Sigmoid colon (tissue), 7 donors: ENCODE results near the gene SHKBP1. TPM values are rescaled to one million over a fixed set of nuclear protein-coding genes. Genes with fewer than 3 reads are reported as not detected.

ENCODE experiments used
- DNase-seq: peaks from one replicate; pipeline ENCODE4 v3.0.0-alpha.2; 2019
- H3K27ac ChIP-seq, 4 donors: fragments of 200-600 bp; sonication (generic); one replicate each; pipeline ENCODE4 v1.5.1; 2016 to 2019; ENCODE audit warnings: mild to moderate bottlenecking in 1 of 4
- H3K27me3 ChIP-seq, 3 donors: fragments of 200-600 bp; sonication (generic); one replicate each; pipeline ENCODE4 v1.5.1; 2019; ENCODE audit warnings: mild to moderate bottlenecking in 1 of 3
- H3K36me3 ChIP-seq, 4 donors: fragments of 200-600 bp; sonication (generic); one replicate each; pipeline ENCODE4 v1.5.1; 2016 to 2019
- H3K4me1 ChIP-seq, 4 donors: fragments of 200-600 bp; sonication (generic); one replicate each; pipeline ENCODE4 v1.5.1; 2017 to 2019
- H3K4me3 ChIP-seq, 4 donors: fragments of 200-600 bp; sonication (generic); one replicate each; pipeline ENCODE4 v1.5.1; 2017 to 2019; ENCODE audit warnings: mild to moderate bottlenecking in 2 of 4, moderate library complexity in 1 of 4
- H3K9me3 ChIP-seq, 4 donors: fragments of 200-600 bp in 3 of 4; sonication (generic) in 3 of 4; one replicate each; pipeline versions ENCODE4 v1.5.1 to v1.6.1; 2013 to 2019
- EP300 ChIP-seq, 4 donors: sonication (generic); formaldehyde crosslinking; IDR thresholded peaks; one replicate each; pipeline ENCODE4 v1.6.1; 2017; ENCODE audit warnings: antibody characterized with exemption in 4 of 4
- POLR2A ChIP-seq, 2 donors: fragments of 450-650 bp; IDR thresholded peaks; one replicate each; pipeline ENCODE4 v1.6.1; 2016; ENCODE audit warnings: antibody characterized with exemption in 2 of 2, mild to moderate bottlenecking in 2 of 2, moderate library complexity in 2 of 2
- POLR2AphosphoS5 ChIP-seq, 4 donors: sonication (generic); formaldehyde crosslinking; IDR thresholded peaks; one replicate each; pipeline ENCODE4 v1.6.1; 2017; ENCODE audit warnings: antibody characterized with exemption in 4 of 4
- WGBS, 2 donors: extraction: QIAGEN DNeasy Blood & Tissue Kit; methylation state at CpG; one replicate each; pipeline ENCODE4 v1.1.7; 2013; 5-methylcytosine and 5-hydroxymethylcytosine counted together
- intact Hi-C: fragments of 100-400 bp; cut with DNase I; formaldehyde crosslinking; loops from one replicate; pipeline ENCODE4 v1.15.1; 2023
- polyA plus RNA-seq, 3 donors: library from polyadenylated mRNA; stranded (reverse); fragments of 200-250 nt; gene quantifications; one replicate each; pipeline ENCODE4 v1.2.3, GENCODE V29; 2013
- total RNA-seq, 4 donors: library from RNA; depleted of rRNA; stranded (reverse); fragments of >200 nt; gene quantifications; one replicate each; pipeline ENCODE4 v1.1.0, GENCODE V29; 2016
- TF ChIP-seq, protein P1 (sequence below), 4 experiments: fragments of 450-650 bp in 3 of 4; fragments of 200-600 bp in 1 of 4; IDR thresholded peaks; one replicate each; pipeline ENCODE4 v1.5.1; 2016 to 2019; ENCODE audit warnings: antibody characterized with exemption in 4 of 4, mild to moderate bottlenecking in 3 of 4, moderate library complexity in 2 of 4
- donor health status: healthy with polysubstance abuse.
- donor health status: Bipolar disorder and iron deficiency.
- donor health status: healthy.

SHKBP1 gene
- total and polyA plus RNA-seq, 7 donors = 15.9 to 81.0 (median 36.3) TPM

- Histone ChIP-seq H3K27ac (peak overlapping the region; percentile 71 to 85 (median 80)), H3K4me1 (peaks cover 0 to 71% (median 68%) of the 10 kb centered on the region in 4 donors)
- intact Hi-C loops = loop anchor here (1.0 to 10.0 kb wide), 3 partner anchors 50 to 294 kb away; no protein-coding TSS in a partner anchor
These were observed 22.2 kb downstream of the SHKBP1 start for GRCh38 chr19:40598918-40599307.

DNA sequence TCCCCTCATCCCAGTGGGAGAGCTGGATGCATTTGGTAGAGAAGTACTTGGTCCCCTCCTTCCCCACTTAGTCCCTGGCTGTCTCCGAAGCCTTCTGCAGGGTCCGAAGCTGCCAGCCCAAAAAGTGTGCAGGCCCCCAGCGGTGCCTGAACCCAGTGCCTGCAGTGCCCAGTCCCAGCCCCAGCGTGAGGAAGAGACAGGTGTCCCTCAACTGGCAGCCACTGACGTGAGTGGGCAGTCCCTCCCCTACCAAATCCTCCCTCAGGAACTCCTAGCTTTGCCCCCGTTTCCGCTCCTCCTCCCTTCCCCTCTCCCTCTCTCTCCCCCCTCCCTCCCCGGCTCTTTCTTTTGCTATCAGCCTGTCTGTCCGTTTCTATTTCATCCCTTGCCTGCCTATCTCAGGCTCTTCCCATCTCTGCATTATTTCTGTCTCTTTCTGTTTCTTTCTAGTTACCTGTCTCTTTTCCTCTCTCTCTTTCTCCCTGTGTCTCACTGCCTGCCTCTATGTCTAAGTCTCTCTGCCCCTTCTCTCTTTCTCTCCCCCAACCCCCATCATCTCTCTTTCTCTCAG lies 22.7 kb downstream of the SHKBP1 start:
- peaks cover 0 to 76% (median 72%) of the 10 kb centered on the region in 4 donors for H3K4me1 ChIP-seq
- peaks cover 9 to 48% (median 47%) of the 10 kb centered on the region in 3 donors for H3K27me3 ChIP-seq
- peak overlapping the region in 1 of 4 donors; percentile 61 for H3K4me3 ChIP-seq
- no peak for DNase-seq
- no peaks in the 10 kb centered on the region for H3K36me3 ChIP-seq
- WGBS, 2 donors = 4 to 8% methylated on average over 9 of the region's 9 CpGs
- intact Hi-C loops = loop anchor here (1.0 to 10.0 kb wide), 3 partner anchors 51 to 295 kb away; no protein-coding TSS in a partner anchor
- H3K9me3 ChIP-seq = no peaks in the 10 kb centered on the region
- TF ChIP-seq, protein P1, sequence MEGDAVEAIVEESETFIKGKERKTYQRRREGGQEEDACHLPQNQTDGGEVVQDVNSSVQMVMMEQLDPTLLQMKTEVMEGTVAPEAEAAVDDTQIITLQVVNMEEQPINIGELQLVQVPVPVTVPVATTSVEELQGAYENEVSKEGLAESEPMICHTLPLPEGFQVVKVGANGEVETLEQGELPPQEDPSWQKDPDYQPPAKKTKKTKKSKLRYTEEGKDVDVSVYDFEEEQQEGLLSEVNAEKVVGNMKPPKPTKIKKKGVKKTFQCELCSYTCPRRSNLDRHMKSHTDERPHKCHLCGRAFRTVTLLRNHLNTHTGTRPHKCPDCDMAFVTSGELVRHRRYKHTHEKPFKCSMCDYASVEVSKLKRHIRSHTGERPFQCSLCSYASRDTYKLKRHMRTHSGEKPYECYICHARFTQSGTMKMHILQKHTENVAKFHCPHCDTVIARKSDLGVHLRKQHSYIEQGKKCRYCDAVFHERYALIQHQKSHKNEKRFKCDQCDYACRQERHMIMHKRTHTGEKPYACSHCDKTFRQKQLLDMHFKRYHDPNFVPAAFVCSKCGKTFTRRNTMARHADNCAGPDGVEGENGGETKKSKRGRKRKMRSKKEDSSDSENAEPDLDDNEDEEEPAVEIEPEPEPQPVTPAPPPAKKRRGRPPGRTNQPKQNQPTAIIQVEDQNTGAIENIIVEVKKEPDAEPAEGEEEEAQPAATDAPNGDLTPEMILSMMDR (IDR thresholded peaks at IDR 0.05) = no peak
- H3K27ac ChIP-seq = peak overlapping the region; percentile 71 to 85 (median 80)

More at GRCh38 chr19:40598918-40599307, 22.2 kb downstream of the SHKBP1 start:
- H3K4me3 ChIP-seq = no peak overlapping the region
- WGBS, 2 donors = 9 to 10% methylated on average over 15 of the region's 15 CpGs
- peaks cover 9 to 48% (median 47%) of the 10 kb centered on the region in 3 donors for H3K27me3 ChIP-seq
- no peaks in the 10 kb centered on the region for H3K9me3 ChIP-seq
- no peak for DNase-seq
- TF ChIP-seq, protein P1 (IDR thresholded peaks at IDR 0.05) = peak in 1 of 4 experiments; percentile 5
- no peak for TF ChIP-seq POLR2AphosphoS5 (IDR thresholded peaks at IDR 0.05)
- H3K36me3 ChIP-seq = no peaks in the 10 kb centered on the region

DNA sequence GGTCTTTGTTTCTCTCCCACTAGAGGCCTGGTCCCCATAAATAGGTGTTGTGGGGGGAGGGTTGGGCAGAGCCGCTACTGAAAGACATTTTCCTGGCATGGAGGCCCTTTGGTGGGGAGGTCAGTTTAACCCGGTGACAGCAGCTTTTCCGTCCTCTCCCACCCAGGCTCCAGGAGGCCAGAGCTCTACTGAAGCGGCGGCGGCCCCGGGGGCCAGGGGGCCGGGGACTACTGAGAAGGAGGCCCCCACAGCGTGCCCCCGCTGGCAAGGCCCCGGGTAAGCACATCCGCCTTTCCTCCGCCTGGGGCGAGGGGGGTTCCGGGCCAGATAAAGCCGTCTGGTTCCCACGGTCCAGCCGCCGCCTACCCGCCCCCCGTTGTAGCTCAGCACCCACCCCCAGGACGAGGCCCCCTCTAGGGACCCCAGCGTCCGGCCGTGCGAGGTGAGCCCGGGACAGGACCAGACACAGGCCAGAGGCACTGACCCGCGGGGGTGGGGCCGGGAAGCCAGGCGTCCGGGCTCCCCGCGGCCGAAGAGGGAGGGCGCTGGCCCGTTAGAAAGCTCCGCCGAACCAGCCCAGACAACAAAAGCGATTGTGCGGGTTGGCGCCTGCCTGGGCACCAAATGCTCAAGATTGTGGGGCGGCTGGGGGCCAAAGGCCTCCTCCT lies 23.4 kb downstream of the SHKBP1 start:
- intact Hi-C loops = loop anchor here (1.0 to 10.0 kb wide), 7 partner anchors 37 to 295 kb away; partner anchors contain the start of genes BLVRB, SERTAD3 and SPTBN4
- 4 to 6% methylated on average over 43 of the region's 43 CpGs for WGBS, 2 donors
- peaks cover 0 to 82% (median 78%) of the 10 kb centered on the region in 4 donors for H3K4me1 ChIP-seq
- H3K27me3 ChIP-seq = peaks cover 9 to 47% (median 43%) of the 10 kb centered on the region in 3 donors
- no peaks in the 10 kb centered on the region for H3K9me3 ChIP-seq
- peak overlapping the region; percentile 71 to 85 (median 80) for H3K27ac ChIP-seq
- TF ChIP-seq POLR2A (IDR thresholded peaks at IDR 0.05) = no peak
- DNase-seq = peak; percentile 77
- H3K36me3 ChIP-seq = no peaks in the 10 kb centered on the region
- peak overlapping the region in 2 of 4 donors; percentile 50 to 61 for H3K4me3 ChIP-seq

- 3 to 7% methylated on average over 13 of the region's 13 CpGs for WGBS, 2 donors
- peak overlapping the region; percentile 12 to 61 (median 53) for H3K4me3 ChIP-seq
- intact Hi-C loops = loop anchor here (5.0 kb wide), 4 partner anchors 37 to 178 kb away; partner anchors contain the start of genes BLVRB, SERTAD3 and SPTBN4
- peak overlapping the region; percentile 71 to 85 (median 80) for H3K27ac ChIP-seq
- no peaks in the 10 kb centered on the region for H3K9me3 ChIP-seq
- H3K36me3 ChIP-seq = no peaks in the 10 kb centered on the region
- no peak for DNase-seq
- TF ChIP-seq POLR2A (IDR thresholded peaks at IDR 0.05) (no peak), EP300 (IDR thresholded peaks at IDR 0.05) (no peak), POLR2AphosphoS5 (IDR thresholded peaks at IDR 0.05) (no peak)
- TF ChIP-seq, protein P1 (IDR thresholded peaks at IDR 0.05) = no peak
- peaks cover 9 to 42% (median 37%) of the 10 kb centered on the region in 3 donors for H3K27me3 ChIP-seq
- H3K4me1 ChIP-seq = peaks cover 0 to 88% (median 85%) of the 10 kb centered on the region in 4 donors
These were observed 24.0 kb downstream of the SHKBP1 start for GRCh38 chr19:40600570-40601133.
